ENCODE measurements around the gene MYEOV. TPM values are rescaled to one million over a fixed set of nuclear protein-coding genes. Genes with fewer than 3 reads are reported as not detected.

MYEOV gene
- total and polyA plus RNA-seq, 2 of the 8 experiments (the other 6 are each of a cell fraction or from before 2014, with no cell fraction given) = 0.44 to 0.67 TPM

- TF ChIP-seq, protein P1, sequence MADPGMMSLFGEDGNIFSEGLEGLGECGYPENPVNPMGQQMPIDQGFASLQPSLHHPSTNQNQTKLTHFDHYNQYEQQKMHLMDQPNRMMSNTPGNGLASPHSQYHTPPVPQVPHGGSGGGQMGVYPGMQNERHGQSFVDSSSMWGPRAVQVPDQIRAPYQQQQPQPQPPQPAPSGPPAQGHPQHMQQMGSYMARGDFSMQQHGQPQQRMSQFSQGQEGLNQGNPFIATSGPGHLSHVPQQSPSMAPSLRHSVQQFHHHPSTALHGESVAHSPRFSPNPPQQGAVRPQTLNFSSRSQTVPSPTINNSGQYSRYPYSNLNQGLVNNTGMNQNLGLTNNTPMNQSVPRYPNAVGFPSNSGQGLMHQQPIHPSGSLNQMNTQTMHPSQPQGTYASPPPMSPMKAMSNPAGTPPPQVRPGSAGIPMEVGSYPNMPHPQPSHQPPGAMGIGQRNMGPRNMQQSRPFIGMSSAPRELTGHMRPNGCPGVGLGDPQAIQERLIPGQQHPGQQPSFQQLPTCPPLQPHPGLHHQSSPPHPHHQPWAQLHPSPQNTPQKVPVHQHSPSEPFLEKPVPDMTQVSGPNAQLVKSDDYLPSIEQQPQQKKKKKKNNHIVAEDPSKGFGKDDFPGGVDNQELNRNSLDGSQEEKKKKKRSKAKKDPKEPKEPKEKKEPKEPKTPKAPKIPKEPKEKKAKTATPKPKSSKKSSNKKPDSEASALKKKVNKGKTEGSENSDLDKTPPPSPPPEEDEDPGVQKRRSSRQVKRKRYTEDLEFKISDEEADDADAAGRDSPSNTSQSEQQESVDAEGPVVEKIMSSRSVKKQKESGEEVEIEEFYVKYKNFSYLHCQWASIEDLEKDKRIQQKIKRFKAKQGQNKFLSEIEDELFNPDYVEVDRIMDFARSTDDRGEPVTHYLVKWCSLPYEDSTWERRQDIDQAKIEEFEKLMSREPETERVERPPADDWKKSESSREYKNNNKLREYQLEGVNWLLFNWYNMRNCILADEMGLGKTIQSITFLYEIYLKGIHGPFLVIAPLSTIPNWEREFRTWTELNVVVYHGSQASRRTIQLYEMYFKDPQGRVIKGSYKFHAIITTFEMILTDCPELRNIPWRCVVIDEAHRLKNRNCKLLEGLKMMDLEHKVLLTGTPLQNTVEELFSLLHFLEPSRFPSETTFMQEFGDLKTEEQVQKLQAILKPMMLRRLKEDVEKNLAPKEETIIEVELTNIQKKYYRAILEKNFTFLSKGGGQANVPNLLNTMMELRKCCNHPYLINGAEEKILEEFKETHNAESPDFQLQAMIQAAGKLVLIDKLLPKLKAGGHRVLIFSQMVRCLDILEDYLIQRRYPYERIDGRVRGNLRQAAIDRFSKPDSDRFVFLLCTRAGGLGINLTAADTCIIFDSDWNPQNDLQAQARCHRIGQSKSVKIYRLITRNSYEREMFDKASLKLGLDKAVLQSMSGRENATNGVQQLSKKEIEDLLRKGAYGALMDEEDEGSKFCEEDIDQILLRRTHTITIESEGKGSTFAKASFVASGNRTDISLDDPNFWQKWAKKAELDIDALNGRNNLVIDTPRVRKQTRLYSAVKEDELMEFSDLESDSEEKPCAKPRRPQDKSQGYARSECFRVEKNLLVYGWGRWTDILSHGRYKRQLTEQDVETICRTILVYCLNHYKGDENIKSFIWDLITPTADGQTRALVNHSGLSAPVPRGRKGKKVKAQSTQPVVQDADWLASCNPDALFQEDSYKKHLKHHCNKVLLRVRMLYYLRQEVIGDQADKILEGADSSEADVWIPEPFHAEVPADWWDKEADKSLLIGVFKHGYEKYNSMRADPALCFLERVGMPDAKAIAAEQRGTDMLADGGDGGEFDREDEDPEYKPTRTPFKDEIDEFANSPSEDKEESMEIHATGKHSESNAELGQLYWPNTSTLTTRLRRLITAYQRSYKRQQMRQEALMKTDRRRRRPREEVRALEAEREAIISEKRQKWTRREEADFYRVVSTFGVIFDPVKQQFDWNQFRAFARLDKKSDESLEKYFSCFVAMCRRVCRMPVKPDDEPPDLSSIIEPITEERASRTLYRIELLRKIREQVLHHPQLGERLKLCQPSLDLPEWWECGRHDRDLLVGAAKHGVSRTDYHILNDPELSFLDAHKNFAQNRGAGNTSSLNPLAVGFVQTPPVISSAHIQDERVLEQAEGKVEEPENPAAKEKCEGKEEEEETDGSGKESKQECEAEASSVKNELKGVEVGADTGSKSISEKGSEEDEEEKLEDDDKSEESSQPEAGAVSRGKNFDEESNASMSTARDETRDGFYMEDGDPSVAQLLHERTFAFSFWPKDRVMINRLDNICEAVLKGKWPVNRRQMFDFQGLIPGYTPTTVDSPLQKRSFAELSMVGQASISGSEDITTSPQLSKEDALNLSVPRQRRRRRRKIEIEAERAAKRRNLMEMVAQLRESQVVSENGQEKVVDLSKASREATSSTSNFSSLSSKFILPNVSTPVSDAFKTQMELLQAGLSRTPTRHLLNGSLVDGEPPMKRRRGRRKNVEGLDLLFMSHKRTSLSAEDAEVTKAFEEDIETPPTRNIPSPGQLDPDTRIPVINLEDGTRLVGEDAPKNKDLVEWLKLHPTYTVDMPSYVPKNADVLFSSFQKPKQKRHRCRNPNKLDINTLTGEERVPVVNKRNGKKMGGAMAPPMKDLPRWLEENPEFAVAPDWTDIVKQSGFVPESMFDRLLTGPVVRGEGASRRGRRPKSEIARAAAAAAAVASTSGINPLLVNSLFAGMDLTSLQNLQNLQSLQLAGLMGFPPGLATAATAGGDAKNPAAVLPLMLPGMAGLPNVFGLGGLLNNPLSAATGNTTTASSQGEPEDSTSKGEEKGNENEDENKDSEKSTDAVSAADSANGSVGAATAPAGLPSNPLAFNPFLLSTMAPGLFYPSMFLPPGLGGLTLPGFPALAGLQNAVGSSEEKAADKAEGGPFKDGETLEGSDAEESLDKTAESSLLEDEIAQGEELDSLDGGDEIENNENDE (IDR thresholded peaks at IDR 0.05; ENCODE audit: insufficient replicate concordance, low read length) = no peak
- TF ChIP-seq SIN3A (conservative IDR thresholded peaks at IDR 0.05 in 1 of 2, IDR thresholded peaks at IDR 0.05 in 1 of 2; ENCODE audit: low read depth in 1 of 2, low read length in 2 of 2) = no peak
- TF ChIP-seq EZH2 (IDR thresholded peaks at IDR 0.05; ENCODE audit: low read depth, low read length, severe bottlenecking) = no peak
- TF ChIP-seq KDM4A (IDR thresholded peaks at IDR 0.05; ENCODE audit: low read depth, low read length, severe bottlenecking) = no peak
- TF ChIP-seq, protein P2, sequence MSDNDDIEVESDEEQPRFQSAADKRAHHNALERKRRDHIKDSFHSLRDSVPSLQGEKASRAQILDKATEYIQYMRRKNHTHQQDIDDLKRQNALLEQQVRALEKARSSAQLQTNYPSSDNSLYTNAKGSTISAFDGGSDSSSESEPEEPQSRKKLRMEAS (IDR thresholded peaks at IDR 0.05) = no peak
These were observed 50.7 kb downstream of the MYEOV start (continued) for GRCh38 chr11:69344570-69345145.

Data from H1 (cell line).